Ammon's horn (tissue), 1 donor: ENCODE data around the gene SCUBE2.
"Not testable (repeated sequence)": the region's sequence is repeated elsewhere in the genome, so short reads cannot be mapped to it uniquely, and the experiment has no call there.

Experiments
- DNase-seq: peaks from one replicate; pipeline ENCODE4 v3.0.0-alpha.2; 2016; ENCODE audit warnings: low spot score

Gene SCUBE2

GRCh38 chr11:9104580-9104979 is 13.2 kb upstream of the SCUBE2 start:
- no peak for DNase-seq

GRCh38 chr11:9103542-9104276 is 12.3 kb upstream of the SCUBE2 start:
- DNase-seq, result no peak

- DNase-seq, result no peak
These were observed 8.2 kb upstream of the SCUBE2 start for GRCh38 chr11:9099617-9100016.

- DNase-seq, result not testable (repeated sequence)
These were observed 7.1 kb upstream of the SCUBE2 start for GRCh38 chr11:9098455-9098854.

DNA sequence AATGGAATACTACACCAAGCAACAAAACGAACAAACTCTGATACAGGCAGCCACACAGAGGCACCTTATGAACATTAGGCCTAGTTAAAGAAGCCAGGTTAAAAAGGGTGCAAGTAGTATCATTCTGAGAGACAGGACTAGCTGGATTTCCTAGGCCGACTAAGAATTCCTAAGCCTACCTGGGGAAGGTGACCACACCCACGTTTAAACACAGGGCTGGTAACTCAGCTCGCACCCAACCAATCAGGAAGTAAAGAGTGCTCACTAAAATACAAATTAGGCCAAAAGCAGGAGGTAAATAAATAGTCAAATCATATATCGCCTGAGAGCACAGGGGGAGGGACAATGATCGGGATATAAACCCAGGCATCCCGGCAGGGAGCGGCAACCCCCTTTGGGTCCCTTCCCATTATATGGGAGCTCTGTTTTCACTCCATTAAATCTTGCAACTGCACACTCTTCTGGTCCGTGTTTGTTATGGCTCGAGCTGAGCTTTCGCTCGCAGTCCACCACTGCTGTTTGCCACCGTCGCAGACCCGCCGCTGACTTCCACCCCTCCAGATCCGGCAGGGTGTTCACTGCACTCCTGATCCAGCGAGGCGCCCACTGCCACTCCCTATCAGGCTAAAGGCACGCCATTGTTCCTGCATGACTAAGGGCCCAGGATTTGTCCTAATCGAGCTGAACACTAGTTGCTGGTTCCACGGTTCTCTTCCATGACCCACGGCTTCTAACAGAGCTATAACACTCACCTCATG is 6.0 kb upstream of the SCUBE2 start:
- not testable (repeated sequence) for DNase-seq

DNA sequence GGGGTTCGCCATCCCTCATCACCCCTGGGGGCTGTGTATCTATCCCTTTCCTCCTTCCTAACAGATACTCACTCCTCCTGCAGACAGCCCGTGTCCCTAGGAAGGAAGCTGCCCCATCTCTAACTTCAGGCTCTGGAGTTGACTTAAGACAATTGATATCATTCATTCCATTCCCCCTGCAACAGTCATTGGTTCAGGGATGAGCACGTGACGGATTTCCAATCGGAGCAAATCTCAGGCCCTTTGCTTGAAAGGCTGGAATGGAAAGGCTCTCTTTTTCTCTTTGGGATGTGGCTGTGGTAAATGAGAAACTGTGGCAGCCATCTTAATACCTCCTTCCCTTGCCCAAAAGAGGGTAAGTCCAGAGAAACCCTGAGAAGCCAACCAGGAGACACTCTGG is 5.0 kb upstream of the SCUBE2 start:
- no peak for DNase-seq

DNA sequence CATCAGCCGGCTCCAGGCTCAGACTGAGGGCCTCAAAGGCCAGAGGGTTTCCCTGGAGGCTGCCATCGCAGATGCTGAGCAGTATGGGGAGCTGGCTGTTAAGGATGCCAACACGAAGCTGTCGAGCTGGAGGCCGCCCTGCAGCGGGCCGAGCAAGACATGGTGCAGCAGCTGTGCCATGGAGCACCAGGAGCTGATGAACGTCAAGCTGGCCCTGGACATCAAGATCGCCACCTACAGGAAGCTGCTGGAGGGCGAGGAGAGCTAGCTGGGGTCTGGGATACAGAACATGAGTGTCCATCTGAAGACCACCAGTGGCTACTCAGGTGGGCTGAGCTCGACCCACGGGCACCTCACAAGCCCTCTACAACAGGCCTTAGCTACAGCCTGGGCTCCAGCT is 4.0 kb upstream of the SCUBE2 start:
- no peak for DNase-seq

DNA sequence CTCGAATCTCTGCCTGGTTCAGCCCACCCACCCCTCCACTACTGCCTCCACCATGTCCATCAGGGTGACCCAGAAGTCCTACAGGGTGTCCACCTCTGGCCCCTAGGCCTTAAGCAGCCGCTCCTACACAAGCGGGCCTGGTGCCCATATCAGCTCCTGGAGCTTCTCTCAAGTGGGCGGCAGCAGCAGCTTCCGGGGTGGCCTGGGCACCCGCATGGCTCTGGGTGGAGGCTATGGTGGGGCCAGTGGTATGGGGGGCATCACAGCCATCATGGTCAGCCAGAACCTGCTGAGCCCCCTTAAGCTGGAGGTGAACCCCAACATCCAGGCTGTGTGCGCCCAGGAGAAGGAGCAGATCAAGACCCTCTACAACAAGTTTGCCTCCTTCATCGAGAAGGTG is 3.0 kb upstream of the SCUBE2 start:
- DNase-seq, result no peak

GRCh38 chr11:9092853-9093778 is 1.7 kb upstream of the SCUBE2 start:
- no peak for DNase-seq

GRCh38 chr11:9092072-9092471 is 673 bp upstream of the SCUBE2 start:
- no peak for DNase-seq

GRCh38 chr11:9090488-9091043 is 833 bp downstream of the SCUBE2 start:
- DNase-seq, result no peak

GRCh38 chr11:9089636-9090035 is 1.8 kb downstream of the SCUBE2 start:
- no peak for DNase-seq

DNA sequence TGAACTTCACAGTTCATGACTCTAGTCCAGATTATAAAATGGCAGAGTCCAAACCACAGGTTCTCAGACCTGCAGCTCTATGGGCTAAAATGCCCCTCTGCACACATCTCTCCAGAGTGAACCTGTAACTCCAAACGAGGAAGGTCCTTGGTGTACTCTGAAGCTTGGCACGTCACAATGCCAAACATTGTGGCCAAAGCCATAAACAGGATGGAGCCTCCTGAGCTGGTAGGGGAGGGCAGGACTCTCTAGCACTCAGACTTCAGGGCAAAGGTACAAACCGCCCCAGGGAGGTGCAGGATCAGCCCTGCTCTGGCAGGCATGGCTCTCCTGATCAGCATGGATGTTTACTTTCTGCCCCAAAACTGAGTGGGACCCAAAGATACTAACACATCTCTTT is 2.3 kb downstream of the SCUBE2 start:
- DNase-seq, result no peak

GRCh38 chr11:9082575-9082974 is 8.8 kb downstream of the SCUBE2 start:
- no peak for DNase-seq

DNA sequence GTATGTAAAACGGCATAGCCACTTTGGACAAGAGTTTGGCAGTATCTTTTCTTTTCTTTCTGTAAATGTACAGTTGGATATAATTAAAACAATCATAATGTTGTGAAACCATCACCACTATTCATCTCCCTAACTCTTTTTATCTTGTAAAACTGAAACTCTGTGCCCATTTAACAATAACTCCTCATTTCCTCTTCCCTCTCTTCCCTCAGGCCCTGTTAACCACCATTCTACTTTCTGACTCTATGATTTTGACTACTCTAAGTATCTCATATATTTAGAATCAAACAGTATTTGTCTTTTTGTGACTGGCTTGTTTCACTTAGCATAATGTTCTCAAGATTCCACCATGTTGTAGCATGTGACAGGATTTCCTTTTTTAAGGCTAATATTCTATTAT is 10.2 kb downstream of the SCUBE2 start:
- DNase-seq, result no peak

GRCh38 chr11:9078113-9079086 is 13.0 kb downstream of the SCUBE2 start:
- no peak for DNase-seq

DNA sequence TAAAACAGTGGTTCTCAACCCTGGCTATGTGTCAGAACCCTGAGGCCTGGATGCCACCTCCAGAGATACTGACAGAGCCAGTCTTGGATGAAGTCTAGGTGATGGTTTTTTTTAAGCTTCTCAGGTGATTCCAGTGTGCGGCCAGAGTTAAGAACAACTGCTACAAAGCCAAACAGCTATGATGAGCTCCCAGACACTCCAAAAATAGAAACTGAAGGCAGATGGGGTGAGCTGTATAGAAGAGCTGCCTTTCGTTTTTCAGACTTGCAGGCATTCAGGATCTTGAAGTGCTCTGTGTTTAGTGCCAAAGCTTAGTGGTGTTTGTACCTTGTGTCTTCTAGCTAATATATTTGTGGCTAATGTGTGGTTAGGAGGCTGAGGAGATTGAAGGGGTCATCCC is 14.2 kb downstream of the SCUBE2 start:
- no peak for DNase-seq

- no peak for DNase-seq
These were observed 14.7 kb downstream of the SCUBE2 start for GRCh38 chr11:9076661-9077060.

DNA sequence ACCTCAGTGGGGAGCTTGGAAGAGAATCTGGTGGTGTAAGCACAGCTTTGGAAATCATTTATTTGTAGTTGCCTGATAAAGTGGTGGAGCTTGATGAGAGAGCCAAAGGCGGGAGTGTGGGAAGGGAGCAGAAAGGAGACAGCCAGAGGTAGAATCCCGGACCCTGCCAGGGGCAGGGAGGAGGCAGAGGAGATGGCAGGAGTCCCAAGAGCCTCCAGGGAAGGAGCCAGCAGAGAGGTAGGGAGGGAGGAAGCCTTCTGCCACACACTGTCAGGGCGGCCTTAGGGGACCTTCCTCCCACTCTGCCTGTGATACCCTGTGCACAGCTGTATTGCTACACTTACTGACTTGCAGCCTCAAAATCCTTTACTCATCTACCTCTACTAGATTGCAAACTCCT is 15.4 kb downstream of the SCUBE2 start:
- DNase-seq, result no peak

DNA sequence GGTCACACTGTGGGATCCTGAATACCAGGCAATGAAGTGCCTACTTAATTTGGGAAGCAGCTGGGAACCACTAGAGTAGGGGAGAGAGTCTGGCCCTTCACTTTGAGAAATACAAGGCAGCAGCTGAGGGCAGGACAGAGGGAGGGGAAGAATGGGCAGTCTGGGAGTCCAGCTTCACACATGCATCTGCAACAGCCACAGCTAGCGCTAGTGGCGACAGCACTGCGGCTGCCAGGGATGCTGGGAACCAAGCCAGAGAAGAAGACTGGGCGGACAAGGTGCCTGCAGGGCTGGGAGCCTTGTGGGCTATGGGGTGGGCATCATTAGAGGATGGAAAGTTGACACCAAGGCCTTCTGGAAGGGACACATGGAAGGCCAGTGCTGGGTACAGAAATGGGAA is 15.8 kb downstream of the SCUBE2 start:
- DNase-seq, result peak; percentile 41
